ENCODE data around the gene HDAC4. TPM values are rescaled to one million over a fixed set of nuclear protein-coding genes. Genes with fewer than 3 reads are reported as not detected.

Gene HDAC4
- total RNA-seq, 6 donors from 2014 or later = 16.1 to 108 (median 45.0) TPM

DNA sequence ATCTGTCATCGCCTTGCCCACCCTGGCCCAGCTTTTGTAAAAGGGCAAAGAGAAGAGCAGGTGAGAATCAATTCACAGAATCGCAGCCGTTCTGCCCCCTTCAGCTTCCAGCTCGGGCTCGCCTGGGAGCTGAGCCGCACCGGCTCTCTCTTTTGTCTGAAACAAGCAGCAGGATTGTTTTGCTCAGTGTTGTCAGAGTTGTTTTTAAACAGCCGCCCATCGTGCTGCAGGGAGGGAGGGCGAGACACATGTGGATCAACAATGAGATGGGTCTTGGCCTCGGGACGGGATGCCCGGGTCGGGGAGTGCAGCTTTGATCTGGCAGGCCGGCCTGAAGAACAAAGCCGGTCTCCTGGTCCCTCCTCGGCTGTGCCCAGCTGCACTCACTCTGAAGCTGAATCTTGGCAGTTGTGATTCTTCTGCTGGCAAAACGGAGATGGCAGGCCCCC lies 39.7 kb upstream of the HDAC4 start:
- H3K4me3 ChIP-seq = no peak overlapping the region
- ATAC-seq (ENCODE audit: low FRiP score in 2 of 2) (no peak), DNase-seq (peak in 1 of 2 donors; percentile 54)
- no peaks in the 10 kb centered on the region for H3K36me3 ChIP-seq
- no peaks in the 10 kb centered on the region for H3K27me3 ChIP-seq
- no peak for TF ChIP-seq POLR2AphosphoS5 (IDR thresholded peaks at IDR 0.05)
- no peak for TF ChIP-seq EP300 (IDR thresholded peaks at IDR 0.05)
- TF ChIP-seq POLR2A (IDR thresholded peaks at IDR 0.05) = no peak
- TF ChIP-seq, protein P1, sequence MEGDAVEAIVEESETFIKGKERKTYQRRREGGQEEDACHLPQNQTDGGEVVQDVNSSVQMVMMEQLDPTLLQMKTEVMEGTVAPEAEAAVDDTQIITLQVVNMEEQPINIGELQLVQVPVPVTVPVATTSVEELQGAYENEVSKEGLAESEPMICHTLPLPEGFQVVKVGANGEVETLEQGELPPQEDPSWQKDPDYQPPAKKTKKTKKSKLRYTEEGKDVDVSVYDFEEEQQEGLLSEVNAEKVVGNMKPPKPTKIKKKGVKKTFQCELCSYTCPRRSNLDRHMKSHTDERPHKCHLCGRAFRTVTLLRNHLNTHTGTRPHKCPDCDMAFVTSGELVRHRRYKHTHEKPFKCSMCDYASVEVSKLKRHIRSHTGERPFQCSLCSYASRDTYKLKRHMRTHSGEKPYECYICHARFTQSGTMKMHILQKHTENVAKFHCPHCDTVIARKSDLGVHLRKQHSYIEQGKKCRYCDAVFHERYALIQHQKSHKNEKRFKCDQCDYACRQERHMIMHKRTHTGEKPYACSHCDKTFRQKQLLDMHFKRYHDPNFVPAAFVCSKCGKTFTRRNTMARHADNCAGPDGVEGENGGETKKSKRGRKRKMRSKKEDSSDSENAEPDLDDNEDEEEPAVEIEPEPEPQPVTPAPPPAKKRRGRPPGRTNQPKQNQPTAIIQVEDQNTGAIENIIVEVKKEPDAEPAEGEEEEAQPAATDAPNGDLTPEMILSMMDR (IDR thresholded peaks at IDR 0.05) = no peak
- WGBS, 2 donors = 40 to 47% methylated on average over 2 to 18 of the region's 18 CpGs
- no peak overlapping the region for H3K27ac ChIP-seq
- H3K9me3 ChIP-seq = no peaks in the 10 kb centered on the region
- peaks cover 17 to 25% (median 23%) of the 10 kb centered on the region in 4 donors for H3K4me1 ChIP-seq

DNA sequence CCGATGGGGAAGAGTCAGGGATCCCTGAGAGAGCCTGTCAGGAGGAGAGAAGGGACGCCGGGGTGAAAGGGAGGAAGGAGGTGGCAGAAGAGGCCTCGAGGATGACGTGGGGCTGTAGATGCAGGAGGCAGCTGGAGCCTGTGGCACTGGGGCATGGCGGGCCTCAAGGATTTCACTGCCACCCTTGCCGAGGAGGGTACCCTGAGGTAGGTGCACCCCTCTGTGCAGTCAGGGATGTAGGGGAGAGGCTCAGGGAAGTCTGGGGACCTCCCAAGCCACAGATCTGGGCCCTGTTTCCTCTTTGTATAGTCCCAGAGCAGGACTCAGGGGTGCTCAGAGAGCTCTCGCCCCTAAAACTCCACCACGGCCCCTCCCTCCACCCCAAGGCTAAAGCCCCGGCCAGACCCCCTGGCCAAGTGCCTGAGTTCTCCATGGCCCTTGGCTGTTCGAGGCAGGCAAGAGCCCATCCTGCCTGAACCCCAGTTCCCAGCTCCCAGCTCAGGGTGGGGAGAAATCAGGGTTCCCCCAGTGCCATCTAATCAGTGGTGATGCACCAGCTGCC lies 39.0 kb upstream of the HDAC4 start:
- H3K4me1 ChIP-seq = peaks cover 12 to 23% (median 19%) of the 10 kb centered on the region in 4 donors
- WGBS, 2 donors = 78 to 93% methylated on average over 11 of the region's 11 CpGs
- no peak for ATAC-seq (ENCODE audit: low FRiP score in 2 of 2)

DNA sequence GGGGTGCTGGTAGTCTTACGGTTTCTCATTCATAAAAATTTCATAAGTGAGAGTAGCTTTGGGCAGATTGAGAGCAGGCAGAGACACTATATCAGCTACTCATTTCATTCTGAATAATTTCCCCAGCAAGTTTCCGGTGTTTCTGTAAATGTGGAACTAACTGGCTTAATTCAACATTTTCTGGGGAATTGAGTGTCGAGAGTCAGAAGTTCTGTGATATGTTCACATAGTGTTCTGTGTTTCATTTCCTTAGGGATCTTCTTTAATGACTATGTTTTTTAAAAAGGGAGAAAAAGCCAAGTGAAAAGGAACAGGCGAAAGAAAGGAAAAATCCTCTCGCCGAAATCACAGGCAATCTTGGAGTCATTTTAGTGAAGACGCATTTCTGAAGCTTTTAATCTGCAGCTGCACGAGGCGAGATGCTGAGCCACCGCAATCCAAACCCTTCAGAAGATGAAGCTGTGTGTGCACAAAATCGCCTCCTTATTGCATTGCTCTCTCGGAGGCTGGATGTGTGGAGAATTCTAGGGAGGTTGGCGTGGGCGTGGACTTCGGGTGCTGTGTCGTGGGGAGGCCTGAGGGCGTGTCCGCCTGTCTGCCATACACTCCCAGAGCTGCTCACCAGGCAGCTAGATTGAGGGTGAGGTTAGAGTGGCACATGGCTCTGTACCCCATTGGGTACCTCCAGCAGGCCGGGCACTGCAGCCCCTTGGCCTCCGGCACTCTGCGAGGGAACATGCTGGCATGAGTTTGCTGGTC lies 38.4 kb upstream of the HDAC4 start:
- no peaks in the 10 kb centered on the region for H3K9me3 ChIP-seq
- TF ChIP-seq EP300 (IDR thresholded peaks at IDR 0.05) (no peak), POLR2A (IDR thresholded peaks at IDR 0.05) (no peak), POLR2AphosphoS5 (IDR thresholded peaks at IDR 0.05) (no peak)
- TF ChIP-seq, protein P1 (IDR thresholded peaks at IDR 0.05) = no peak
- WGBS, 2 donors = 85 to 91% methylated on average over 20 to 21 of the region's 21 CpGs
- no peaks in the 10 kb centered on the region for H3K27me3 ChIP-seq
- H3K27ac ChIP-seq = peak overlapping the region in 1 of 4 donors; percentile 40
- H3K4me3 ChIP-seq = no peak overlapping the region
- no peaks in the 10 kb centered on the region for H3K36me3 ChIP-seq
- ATAC-seq (ENCODE audit: low FRiP score in 2 of 2) = peak in 1 of 2 donors; percentile 11
- DNase-seq = no peak
- peaks cover 10 to 16% (median 15%) of the 10 kb centered on the region in 4 donors for H3K4me1 ChIP-seq

More for the DNA sequence above, 39.0 kb upstream of the HDAC4 start:
- Histone ChIP-seq H3K4me3 (no peak overlapping the region), H3K27ac (peak overlapping the region in 1 of 4 donors; percentile 40), H3K27me3 (no peaks in the 10 kb centered on the region), H3K36me3 (no peaks in the 10 kb centered on the region), H3K9me3 (no peaks in the 10 kb centered on the region)
- no peak for TF ChIP-seq POLR2AphosphoS5 (IDR thresholded peaks at IDR 0.05)
- no peak for TF ChIP-seq EP300 (IDR thresholded peaks at IDR 0.05)
- no peak for DNase-seq

DNA sequence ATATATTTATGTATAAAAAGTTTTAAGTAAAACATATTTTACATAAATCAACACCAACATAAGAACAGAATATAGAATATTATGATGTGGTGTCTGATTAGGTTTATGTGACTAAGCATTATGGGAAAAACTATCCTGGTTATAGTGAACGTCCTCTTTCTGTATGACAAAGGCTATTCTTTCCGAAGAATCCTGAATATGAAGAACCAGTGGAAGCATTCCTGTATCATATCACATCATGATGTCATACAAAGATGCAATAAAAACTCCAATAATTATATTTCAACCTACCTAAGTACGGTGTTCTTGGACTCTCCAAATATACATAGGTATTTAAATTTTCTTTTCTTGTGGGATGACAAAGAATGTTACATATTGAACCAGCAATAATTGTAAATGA lies 37.5 kb upstream of the HDAC4 start:
- ATAC-seq (ENCODE audit: low FRiP score in 2 of 2) (no peak), DNase-seq (no peak)
- peaks cover 10 to 14% (median 12%) of the 10 kb centered on the region in 4 donors for H3K4me1 ChIP-seq
- no peak overlapping the region for H3K4me3 ChIP-seq
- H3K36me3 ChIP-seq = no peaks in the 10 kb centered on the region
- H3K27me3 ChIP-seq = no peaks in the 10 kb centered on the region
- no peak overlapping the region for H3K27ac ChIP-seq
- TF ChIP-seq POLR2AphosphoS5 (IDR thresholded peaks at IDR 0.05) (no peak), POLR2A (IDR thresholded peaks at IDR 0.05) (no peak), EP300 (IDR thresholded peaks at IDR 0.05) (no peak)
- TF ChIP-seq, protein P1 (IDR thresholded peaks at IDR 0.05) = no peak
- H3K9me3 ChIP-seq = peaks cover 0 to under 1% (median 0%) of the 10 kb centered on the region in 4 donors
- 84 to 88% methylated on average over 3 of the region's 3 CpGs for WGBS, 2 donors

DNA sequence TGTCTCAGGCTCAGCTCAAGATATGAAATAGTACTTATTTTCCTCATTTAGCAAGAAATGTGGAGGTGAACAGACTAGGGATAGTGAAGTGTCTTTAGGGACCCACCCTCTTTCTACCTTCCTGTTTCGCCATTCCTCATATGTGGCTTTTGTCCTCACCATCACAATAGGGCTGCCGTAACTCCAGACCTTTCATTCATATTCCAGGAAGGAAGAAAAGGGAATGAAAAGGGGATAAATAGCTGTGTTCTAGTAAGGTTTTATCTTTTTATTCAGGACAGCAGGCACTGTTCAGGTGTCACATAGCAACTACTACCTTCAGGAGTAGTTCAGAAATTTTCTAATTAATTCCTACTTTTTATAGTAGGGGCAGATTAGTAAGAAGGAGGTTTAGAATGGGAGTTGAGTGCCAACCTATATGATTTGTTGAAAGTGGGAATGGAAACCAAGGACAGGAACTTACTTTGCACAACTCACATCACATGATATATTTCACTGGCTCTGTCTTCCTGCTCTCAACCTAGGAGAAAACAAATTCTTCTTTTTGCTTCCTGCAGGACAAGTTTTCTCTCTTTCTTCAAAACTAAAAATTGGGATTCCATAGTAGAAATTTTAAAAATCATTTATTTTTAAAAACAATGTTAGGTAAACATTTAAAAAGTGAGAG lies 36.0 kb upstream of the HDAC4 start:
- peaks cover 9 to 14% (median 12%) of the 10 kb centered on the region in 4 donors for H3K4me1 ChIP-seq
- ATAC-seq (ENCODE audit: low FRiP score in 2 of 2) (peak in 1 of 2 donors; percentile 44), DNase-seq (no peak)
- WGBS, 2 donors = 83 to 91% methylated on average over 2 of the region's 2 CpGs
- no peak for TF ChIP-seq POLR2AphosphoS5 (IDR thresholded peaks at IDR 0.05)
- TF ChIP-seq, protein P1 (IDR thresholded peaks at IDR 0.05) = no peak
- TF ChIP-seq EP300 (IDR thresholded peaks at IDR 0.05) = no peak
- no peak for TF ChIP-seq POLR2A (IDR thresholded peaks at IDR 0.05)
- H3K4me3 ChIP-seq = no peak overlapping the region
- H3K9me3 ChIP-seq = peaks cover 0 to 5% (median 0%) of the 10 kb centered on the region in 4 donors
- no peaks in the 10 kb centered on the region for H3K36me3 ChIP-seq
- no peaks in the 10 kb centered on the region for H3K27me3 ChIP-seq
- peak overlapping the region in 2 of 4 donors; percentile 18 to 37 for H3K27ac ChIP-seq
